ENCODE results near the gene ZNF430. TPM values are rescaled to one million over a fixed set of nuclear protein-coding genes. Genes with fewer than 3 reads are reported as not detected.

ZNF430 gene
- total and polyA plus RNA-seq, 2 of the 8 experiments (the other 6 are each of a cell fraction or from before 2014, with no cell fraction given): 4.1 to 16.1 TPM

DNA sequence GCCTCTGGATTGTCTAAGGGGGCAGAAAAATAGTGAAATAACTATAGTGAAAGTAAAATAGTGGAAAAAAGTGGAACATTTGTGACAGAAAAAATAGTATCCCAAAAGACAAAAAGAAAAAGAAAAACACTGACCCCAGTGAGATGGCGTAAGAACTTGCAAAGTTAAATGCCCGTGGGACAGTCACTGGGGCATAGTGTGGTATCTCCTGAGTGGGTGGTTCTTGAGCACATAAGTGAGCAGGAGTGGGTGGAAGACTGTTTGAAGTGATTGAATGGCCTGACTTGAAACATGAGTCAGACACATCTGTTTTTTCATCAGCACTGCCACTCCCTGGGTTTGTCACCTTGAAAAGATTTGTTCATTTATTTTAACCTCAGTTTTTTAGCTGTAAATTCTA, 2.5 kb downstream of the ZNF430 start:
- no peak overlapping the region for H3K56ac ChIP-seq (replicated peaks; ENCODE audit: insufficient read length, low read depth, low read length)
- peaks cover 3 to 22% (median 5%) of the 10 kb centered on the region in 4 experiments; a peak in 4 of 8 replicates for H3K36me3 ChIP-seq (ENCODE audit: control insufficient read depth in 2 of 4, insufficient read depth in 4 of 4, low read length in 3 of 4)
- no peak overlapping the region for H3K27ac ChIP-seq (ENCODE audit: low read depth, low read length)
- H2AK5ac ChIP-seq (ENCODE audit: low read depth, low read length): no peak overlapping the region
- H3K27me3 ChIP-seq (replicated peaks in 1 of 4; ENCODE audit: control insufficient read depth in 3 of 4, extremely low read depth in 1 of 4, insufficient read depth in 3 of 4, low read length in 3 of 4): no peaks in the 10 kb centered on the region
- no peaks in the 10 kb centered on the region for H4K20me1 ChIP-seq (replicated peaks in 1 of 2; ENCODE audit: control insufficient read depth in 1 of 2, insufficient read depth in 2 of 2, low read length in 2 of 2)
- no peak overlapping the region for H2BK12ac ChIP-seq (ENCODE audit: low read depth, low read length)
- H3K14ac ChIP-seq (ENCODE audit: insufficient read length): no peak overlapping the region
- H4K5ac ChIP-seq (ENCODE audit: insufficient read length, low read depth, low read length): no peak overlapping the region
- no peaks in the 10 kb centered on the region for H3K9me3 ChIP-seq (ENCODE audit: insufficient read depth in 2 of 2, low read depth in 1 of 2, low read length in 1 of 2)
- no peak overlapping the region for H4K8ac ChIP-seq (ENCODE audit: extremely low read depth, insufficient read depth, low read length)
- H3K4me2 ChIP-seq (ENCODE audit: insufficient read depth in 1 of 2, low read depth in 2 of 2, low read length in 2 of 2): no peak overlapping the region
- H4K91ac ChIP-seq (replicated peaks; ENCODE audit: insufficient read length, low read length): no peak overlapping the region
- H2BK120ac ChIP-seq (replicated peaks; ENCODE audit: low read depth, low read length): no peak overlapping the region
- H3K23me2 ChIP-seq (ENCODE audit: low read depth, low read length): no peaks in the 10 kb centered on the region
- POLR2A ChIA-PET (ENCODE audit: partially characterized antibody): no interaction called here
- no peak for TF ChIP-seq HDAC2 (IDR thresholded peaks at IDR 0.05; ENCODE audit: borderline replicate concordance in 1 of 2, low read depth in 2 of 2, low read length in 2 of 2)
- no peak for TF ChIP-seq EGR1 (IDR thresholded peaks at IDR 0.05; ENCODE audit: borderline replicate concordance, low read depth, low read length)
- no peak for TF ChIP-seq SP2 (IDR thresholded peaks at IDR 0.05; ENCODE audit: low read length)
- TF ChIP-seq CHD1 (IDR thresholded peaks at IDR 0.05; ENCODE audit: low read depth, low read length): no peak
- no peak for TF ChIP-seq SAP30 (IDR thresholded peaks at IDR 0.05; ENCODE audit: insufficient read depth, insufficient replicate concordance, low read length)
- TF ChIP-seq BCL11A (IDR thresholded peaks at IDR 0.05; ENCODE audit: low read depth in 2 of 2, low read length in 2 of 2): no peak
- TF ChIP-seq NANOG (IDR thresholded peaks at IDR 0.05; ENCODE audit: insufficient read depth, low read depth, low read length, poor library complexity, severe bottlenecking): no peak
- no peak for TF ChIP-seq RXRA (IDR thresholded peaks at IDR 0.05; ENCODE audit: insufficient read depth, low read depth, low read length)
- TF ChIP-seq BACH1 (IDR thresholded peaks at IDR 0.05; ENCODE audit: low read length): no peak
- TF ChIP-seq, protein P1, sequence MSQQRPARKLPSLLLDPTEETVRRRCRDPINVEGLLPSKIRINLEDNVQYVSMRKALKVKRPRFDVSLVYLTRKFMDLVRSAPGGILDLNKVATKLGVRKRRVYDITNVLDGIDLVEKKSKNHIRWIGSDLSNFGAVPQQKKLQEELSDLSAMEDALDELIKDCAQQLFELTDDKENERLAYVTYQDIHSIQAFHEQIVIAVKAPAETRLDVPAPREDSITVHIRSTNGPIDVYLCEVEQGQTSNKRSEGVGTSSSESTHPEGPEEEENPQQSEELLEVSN (IDR thresholded peaks at IDR 0.05): no peak
- no peak for TF ChIP-seq TEAD4 (IDR thresholded peaks at IDR 0.05; ENCODE audit: low read depth, low read length)
- TF ChIP-seq ZNF274 (IDR thresholded peaks at IDR 0.05; ENCODE audit: borderline replicate concordance, extremely low read depth, low read length): no peak
- no peak for TF ChIP-seq YY1 (IDR thresholded peaks at IDR 0.05; ENCODE audit: low read depth, low read length)
- TF ChIP-seq NRF1 (IDR thresholded peaks at IDR 0.05; ENCODE audit: low read depth, low read length): no peak
- no peak overlapping the region for H3K4ac ChIP-seq (replicated peaks; ENCODE audit: insufficient read length, low read depth, low read length)
- no peak overlapping the region for H2AFZ ChIP-seq (ENCODE audit: low read length)
- H3K79me2 ChIP-seq (ENCODE audit: control insufficient read depth in 1 of 2, insufficient read depth in 2 of 2, low read length in 2 of 2): peaks cover 0 to 42% of the 10 kb centered on the region in 2 experiments; a peak in 3 of 4 replicates
- peaks cover 0 to 2% (median 0%) of the 10 kb centered on the region in 4 experiments; a peak in 1 of 7 replicates for H3K4me1 ChIP-seq (replicated peaks in 1 of 4; ENCODE audit: control insufficient read depth in 3 of 4, insufficient read depth in 4 of 4, low read length in 3 of 4)
- DNase-seq (ENCODE audit: low read depth in 1 of 2, low spot score in 2 of 2) (no peak), FAIRE-seq (no peak)
- no peak overlapping the region for H3K18ac ChIP-seq (ENCODE audit: extremely low read depth, low read length)
- no peak overlapping the region for H2BK20ac ChIP-seq (ENCODE audit: low read length)
- H3K9ac ChIP-seq (replicated peaks in 1 of 4; ENCODE audit: extremely low read depth in 1 of 4, low read depth in 3 of 4, low read length in 3 of 4): no peak overlapping the region
- no peak overlapping the region for H3K23ac ChIP-seq (ENCODE audit: insufficient read length)
- H3K79me1 ChIP-seq (ENCODE audit: low read depth, low read length): no peaks in the 10 kb centered on the region
- no peak overlapping the region for H2BK5ac ChIP-seq (ENCODE audit: low read depth, low read length)
- WGBS, 2 experiments (ENCODE audit: extremely low coverage in 1 of 2, insufficient coverage in 1 of 2, insufficient read length in 1 of 2, insufficient replicate concordance in 2 of 2, low coverage in 1 of 2, low lambda C conversion rate in 2 of 2, missing lambda C conversion rate in 1 of 2): 85% methylated on average over 2 of the region's 2 CpGs; no CpG with 5 or more reads in 1 of the 2 experiments
- no peak overlapping the region for H3K4me3 ChIP-seq (ENCODE audit: extremely low read depth in 1 of 4, insufficient read depth in 2 of 4, low read depth in 3 of 4, low read length in 4 of 4)
- CTCF ChIA-PET (ENCODE audit: partially characterized antibody): no interaction called here
- no peak overlapping the region for H2BK15ac ChIP-seq (ENCODE audit: low read length)
